ENCODE results near the gene HOXC5. TPM values are rescaled to one million over a fixed set of nuclear protein-coding genes. Genes with fewer than 3 reads are reported as not detected.

Gene HOXC5
- total RNA-seq, 6 experiments from 2014 or later, result not detected

DNA sequence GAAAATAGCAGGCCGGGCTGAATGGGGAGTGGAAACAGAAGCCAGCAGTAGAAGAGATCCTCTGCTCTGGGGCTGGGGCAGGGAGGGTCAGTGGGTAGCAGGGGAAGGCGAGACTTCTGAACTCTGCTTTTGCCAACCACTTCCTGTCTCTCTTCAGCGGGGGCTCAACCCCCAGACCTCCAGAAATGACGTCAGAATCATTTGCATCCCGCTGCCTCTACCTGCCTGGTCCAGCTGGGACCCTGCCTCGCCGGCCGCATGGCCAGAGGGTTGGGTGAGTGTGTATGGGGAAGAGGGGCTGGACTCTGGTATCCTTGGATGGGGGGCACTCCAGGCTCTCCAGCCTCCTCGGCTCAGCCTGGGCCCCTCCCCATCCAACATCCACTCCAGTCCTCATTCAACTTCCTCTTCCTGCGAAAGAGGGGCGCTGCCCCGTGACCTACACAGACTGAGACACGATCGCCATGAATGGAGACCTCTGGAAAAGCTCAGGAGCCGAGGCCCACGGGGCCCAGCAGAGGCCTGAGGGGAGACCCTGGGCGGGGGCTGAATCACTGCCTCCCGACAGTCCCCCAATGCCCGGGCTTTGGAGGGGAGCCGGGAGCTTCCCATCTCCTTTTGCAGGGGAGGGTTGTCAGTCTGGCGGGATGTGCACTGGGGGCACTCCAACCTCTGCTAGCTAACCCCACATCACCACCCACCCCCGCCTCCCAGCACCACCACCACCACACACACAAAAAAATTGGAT, 20.3 kb downstream of the HOXC5 start:
- ATAC-seq (peak; percentile 19 to 54 (median 38)), DNase-seq (no peak)
- 2% methylated on average over 11 of the region's 22 CpGs for WGBS (ENCODE audit: insufficient coverage, low coverage, low lambda C conversion rate, missing lambda C conversion rate)
- Histone ChIP-seq H3K36me3 (no peaks in the 10 kb centered on the region), H3K27me3 (peaks cover 0 to 44% of the 10 kb centered on the region in 2 donors), H3K4me3 (peak overlapping the region; percentile 9 to 37 (median 26)), H3K4me1 (no peaks in the 10 kb centered on the region), H3K27ac (no peak overlapping the region), H3K9me3 (no peaks in the 10 kb centered on the region)
- no peak for TF ChIP-seq POLR2A (IDR thresholded peaks at IDR 0.05)
- TF ChIP-seq, protein P1, sequence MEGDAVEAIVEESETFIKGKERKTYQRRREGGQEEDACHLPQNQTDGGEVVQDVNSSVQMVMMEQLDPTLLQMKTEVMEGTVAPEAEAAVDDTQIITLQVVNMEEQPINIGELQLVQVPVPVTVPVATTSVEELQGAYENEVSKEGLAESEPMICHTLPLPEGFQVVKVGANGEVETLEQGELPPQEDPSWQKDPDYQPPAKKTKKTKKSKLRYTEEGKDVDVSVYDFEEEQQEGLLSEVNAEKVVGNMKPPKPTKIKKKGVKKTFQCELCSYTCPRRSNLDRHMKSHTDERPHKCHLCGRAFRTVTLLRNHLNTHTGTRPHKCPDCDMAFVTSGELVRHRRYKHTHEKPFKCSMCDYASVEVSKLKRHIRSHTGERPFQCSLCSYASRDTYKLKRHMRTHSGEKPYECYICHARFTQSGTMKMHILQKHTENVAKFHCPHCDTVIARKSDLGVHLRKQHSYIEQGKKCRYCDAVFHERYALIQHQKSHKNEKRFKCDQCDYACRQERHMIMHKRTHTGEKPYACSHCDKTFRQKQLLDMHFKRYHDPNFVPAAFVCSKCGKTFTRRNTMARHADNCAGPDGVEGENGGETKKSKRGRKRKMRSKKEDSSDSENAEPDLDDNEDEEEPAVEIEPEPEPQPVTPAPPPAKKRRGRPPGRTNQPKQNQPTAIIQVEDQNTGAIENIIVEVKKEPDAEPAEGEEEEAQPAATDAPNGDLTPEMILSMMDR (IDR thresholded peaks at IDR 0.05), result no peak
- intact Hi-C loops (cut with DNase I), result no loop called here

DNA sequence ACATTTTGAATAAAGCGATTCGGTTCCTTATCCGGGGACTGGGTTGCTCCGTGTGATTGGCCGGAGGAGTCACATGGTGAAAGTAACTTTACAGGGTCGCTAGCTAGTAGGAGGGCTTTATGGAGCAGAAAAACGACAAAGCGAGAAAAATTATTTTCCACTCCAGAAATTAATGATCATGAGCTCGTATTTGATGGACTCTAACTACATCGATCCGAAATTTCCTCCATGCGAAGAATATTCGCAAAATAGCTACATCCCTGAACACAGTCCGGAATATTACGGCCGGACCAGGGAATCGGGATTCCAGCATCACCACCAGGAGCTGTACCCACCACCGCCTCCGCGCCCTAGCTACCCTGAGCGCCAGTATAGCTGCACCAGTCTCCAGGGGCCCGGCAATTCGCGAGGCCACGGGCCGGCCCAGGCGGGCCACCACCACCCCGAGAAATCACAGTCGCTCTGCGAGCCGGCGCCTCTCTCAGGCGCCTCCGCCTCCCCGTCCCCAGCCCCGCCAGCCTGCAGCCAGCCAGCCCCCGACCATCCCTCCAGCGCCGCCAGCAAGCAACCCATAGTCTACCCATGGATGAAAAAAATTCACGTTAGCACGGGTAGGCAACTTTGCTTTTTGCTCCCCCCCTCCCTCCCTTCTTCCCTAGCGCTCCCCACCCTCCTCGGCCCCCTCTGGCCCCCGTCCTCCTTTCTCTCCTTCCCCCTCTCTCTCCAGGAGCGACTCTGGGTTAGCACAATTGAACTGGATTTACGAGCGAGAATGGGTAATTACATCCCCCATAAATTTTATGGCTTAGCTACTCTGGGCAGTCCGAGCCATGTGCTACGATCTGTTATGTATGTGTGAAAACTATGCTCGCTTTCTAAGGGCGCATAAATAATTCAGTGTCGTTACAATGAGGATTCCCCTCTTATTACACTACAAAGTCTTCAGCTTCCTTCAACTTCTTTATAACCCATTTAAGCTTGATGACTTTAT, 21.2 kb downstream of the HOXC5 start, which contains the start of gene HOXC4:
Gene HOXC4 (plus strand): TSS at position 85 of the 991 bp plus-strand sequence. CDS start 88 bp downstream, at position 173.
- no peak within 1 kb of the TSS for H3K27ac ChIP-seq
- intact Hi-C loops (cut with DNase I), result no loop called here
- no peaks in the 10 kb centered on the region for H3K4me1 ChIP-seq
- peak within 1 kb of the TSS; percentile 25 to 37 (median 26) for H3K4me3 ChIP-seq
- no peaks in the 10 kb centered on the region for H3K9me3 ChIP-seq
- peaks cover 0 to 37% of the 10 kb centered on the region in 2 donors for H3K27me3 ChIP-seq
- 7% methylated on average over 26 of the region's 52 CpGs for WGBS (ENCODE audit: insufficient coverage, low coverage, low lambda C conversion rate, missing lambda C conversion rate)
- ATAC-seq (peak in 2 of 4 donors; percentile 36 to 45), DNase-seq (no peak)
- no peaks in the 10 kb centered on the region for H3K36me3 ChIP-seq
- TF ChIP-seq, protein P1 (IDR thresholded peaks at IDR 0.05), result no peak
- no peak for TF ChIP-seq POLR2A (IDR thresholded peaks at IDR 0.05)

DNA sequence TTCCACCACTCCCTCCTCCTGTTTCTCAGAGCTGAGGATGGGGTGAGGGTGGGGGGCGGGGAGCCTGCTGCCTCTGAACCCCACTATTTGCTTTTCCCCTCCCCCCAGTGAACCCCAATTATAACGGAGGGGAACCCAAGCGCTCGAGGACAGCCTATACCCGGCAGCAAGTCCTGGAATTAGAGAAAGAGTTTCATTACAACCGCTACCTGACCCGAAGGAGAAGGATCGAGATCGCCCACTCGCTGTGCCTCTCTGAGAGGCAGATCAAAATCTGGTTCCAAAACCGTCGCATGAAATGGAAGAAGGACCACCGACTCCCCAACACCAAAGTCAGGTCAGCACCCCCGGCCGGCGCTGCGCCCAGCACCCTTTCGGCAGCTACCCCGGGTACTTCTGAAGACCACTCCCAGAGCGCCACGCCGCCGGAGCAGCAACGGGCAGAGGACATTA, 21.9 kb downstream of the HOXC5 start:
- ATAC-seq (no peak), DNase-seq (no peak)
- H3K4me1 ChIP-seq, result no peaks in the 10 kb centered on the region
- no peak for TF ChIP-seq POLR2A (IDR thresholded peaks at IDR 0.05)
- TF ChIP-seq, protein P1 (IDR thresholded peaks at IDR 0.05), result no peak
- H3K36me3 ChIP-seq, result no peaks in the 10 kb centered on the region
- peaks cover 0 to 33% of the 10 kb centered on the region in 2 donors for H3K27me3 ChIP-seq
- no peaks in the 10 kb centered on the region for H3K9me3 ChIP-seq
- intact Hi-C loops (cut with DNase I), result no loop called here
- no peak overlapping the region for H3K4me3 ChIP-seq
- no peak overlapping the region for H3K27ac ChIP-seq
- 4% methylated on average over 9 of the region's 24 CpGs for WGBS (ENCODE audit: insufficient coverage, low coverage, low lambda C conversion rate, missing lambda C conversion rate)

DNA sequence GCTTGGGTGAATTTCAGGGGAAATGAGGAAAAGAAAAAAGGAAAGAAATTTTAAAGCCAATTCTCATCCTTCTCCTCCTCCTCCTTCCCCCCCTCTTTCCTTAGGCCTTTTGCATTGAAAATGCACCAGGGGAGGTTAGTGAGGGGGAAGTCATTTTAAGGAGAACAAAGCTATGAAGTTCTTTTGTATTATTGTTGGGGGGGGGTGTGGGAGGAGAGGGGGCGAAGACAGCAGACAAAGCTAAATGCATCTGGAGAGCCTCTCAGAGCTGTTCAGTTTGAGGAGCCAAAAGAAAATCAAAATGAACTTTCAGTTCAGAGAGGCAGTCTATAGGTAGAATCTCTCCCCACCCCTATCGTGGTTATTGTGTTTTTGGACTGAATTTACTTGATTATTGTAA, 22.7 kb downstream of the HOXC5 start:
- intact Hi-C loops (cut with DNase I), result no loop called here
- no peak overlapping the region for H3K27ac ChIP-seq
- ATAC-seq (no peak), DNase-seq (no peak)
- no peaks in the 10 kb centered on the region for H3K4me1 ChIP-seq
- no peak for TF ChIP-seq POLR2A (IDR thresholded peaks at IDR 0.05)
- TF ChIP-seq, protein P1 (IDR thresholded peaks at IDR 0.05), result no peak
- H3K9me3 ChIP-seq, result no peaks in the 10 kb centered on the region
- H3K27me3 ChIP-seq, result peaks cover 0 to 25% of the 10 kb centered on the region in 2 donors
- 49% methylated on average over 2 of the region's 2 CpGs for WGBS (ENCODE audit: insufficient coverage, low coverage, low lambda C conversion rate, missing lambda C conversion rate)
- no peak overlapping the region for H3K4me3 ChIP-seq
- no peaks in the 10 kb centered on the region for H3K36me3 ChIP-seq
